ENCODE results near the gene CCNQ. TPM values are rescaled to one million over a fixed set of nuclear protein-coding genes. Genes with fewer than 3 reads are reported as not detected.

Gene CCNQ
- total and polyA plus RNA-seq, 2 donors (not counting 3 experiments of a cell fraction or from before 2014, with no cell fraction given) = 21.3 to 37.0 TPM

- intact Hi-C loops (cut with micrococcal nuclease) = no loop called here
- no TSS peak for BruUV-seq (replicated peaks)
- H3K4me2 ChIP-seq (ENCODE audit: insufficient read depth, low read length) = no peak overlapping the region
These were observed 22.0 kb downstream of the CCNQ start for GRCh38 chrX:153576961-153577360.

More at GRCh38 chrX:153576961-153577360, 22.0 kb downstream of the CCNQ start:
- Histone ChIP-seq H3K36me3 (ENCODE audit: control insufficient read depth in 2 of 2, extremely low read depth in 1 of 2, insufficient read depth in 2 of 2, low read length in 2 of 2) (no peaks in the 10 kb centered on the region), H3K4me3 (replicated peaks in 1 of 3; ENCODE audit: insufficient read depth in 1 of 3, low read depth in 1 of 3, low read length in 3 of 3) (no peak overlapping the region), H3K9me1 (replicated peaks; ENCODE audit: control insufficient read depth, extremely low read depth, insufficient read depth, low read length) (no peaks in the 10 kb centered on the region), H4K20me1 (replicated peaks; ENCODE audit: control insufficient read depth, extremely low read depth, insufficient read depth, low read length) (no peaks in the 10 kb centered on the region), H3K27me3 (ENCODE audit: control insufficient read depth in 2 of 2, insufficient read depth in 2 of 2, low read length in 2 of 2) (no peaks in the 10 kb centered on the region), H2AFZ (ENCODE audit: low read depth, low read length) (no peak overlapping the region), H3K79me2 (ENCODE audit: control insufficient read depth, insufficient read depth, low read length) (no peaks in the 10 kb centered on the region), H3K27ac (ENCODE audit: insufficient read depth, low read depth, low read length) (no peak overlapping the region), H3K9ac (replicated peaks; ENCODE audit: extremely low read depth, insufficient read depth, low read length) (no peak overlapping the region), H3K9me3 (replicated peaks; ENCODE audit: control insufficient read depth, insufficient read depth, low read length) (no peaks in the 10 kb centered on the region), H3K4me1 (ENCODE audit: control insufficient read depth, extremely low read depth, insufficient read depth, low read length) (no peaks in the 10 kb centered on the region)
- DNase-seq (ENCODE audit: low read depth, low spot score) (no peak), FAIRE-seq (no peak)
- ChIA-PET CTCF (interaction anchor here (0.6 to 1.7 kb wide), 2 partner anchors 12 to 116 kb away, joined by 3 to 6 read pairs; no protein-coding TSS in a partner anchor), POLR2A (no interaction called here)
- dilution Hi-C loops (cut with MboI; ENCODE audit: extremely low pct_ligation_motif_present, low sequenced_read_pairs) = no loop called here
- TF ChIP-seq EZH2 (IDR thresholded peaks at IDR 0.05; ENCODE audit: borderline replicate concordance, low read depth, low read length, severe bottlenecking) (no peak), POLR2AphosphoS5 (IDR thresholded peaks at IDR 0.05; ENCODE audit: insufficient read depth, low read depth, low read length) (no peak), GATA2 (IDR thresholded peaks at IDR 0.05; ENCODE audit: insufficient read depth, insufficient read length, low read depth, low read length) (no peak), FOS (IDR thresholded peaks at IDR 0.05; ENCODE audit: borderline replicate concordance, insufficient read depth, low read length) (no peak), CTCF (IDR thresholded peaks at IDR 0.05; ENCODE audit: extremely low read depth in 1 of 2, insufficient read depth in 1 of 2, low read depth in 1 of 2, low read length in 2 of 2) (no peak), POLR2A (IDR thresholded peaks at IDR 0.05; ENCODE audit: low read depth, low read length) (no peak)
